Liver (tissue), 3 donors: Measurements from ENCODE around the gene KIF26A.

Source experiments
- HNF4A ChIP-seq, 2 donors: conservative IDR thresholded peaks; 2 replicates each; pipeline ENCODE4 v1.6.1; 2016; ENCODE audit warnings: antibody characterized with exemption in 2 of 2, mild to moderate bottlenecking in 2 of 2
- RAD21 ChIP-seq, 2 donors: IDR thresholded peaks; 2 replicates each; pipeline ENCODE4 v1.6.1; 2016; ENCODE audit warnings: antibody characterized with exemption in 2 of 2, mild to moderate bottlenecking in 2 of 2
- YY1 ChIP-seq: IDR thresholded peaks from 2 replicates; pipeline ENCODE4 v1.6.1; 2016; ENCODE audit warnings: antibody characterized with exemption, mild to moderate bottlenecking
- TF ChIP-seq, protein P1 (sequence below): fragments of 150-350 bp; IDR thresholded peaks from 2 replicates; pipeline ENCODE4 v1.5.1; 2017; ENCODE audit warnings: improper control_type of control experiment, low read depth, low read length; ENCODE audit not compliant: missing input control
- donor health status: healthy.
- donor health status: healthy.

DNA sequence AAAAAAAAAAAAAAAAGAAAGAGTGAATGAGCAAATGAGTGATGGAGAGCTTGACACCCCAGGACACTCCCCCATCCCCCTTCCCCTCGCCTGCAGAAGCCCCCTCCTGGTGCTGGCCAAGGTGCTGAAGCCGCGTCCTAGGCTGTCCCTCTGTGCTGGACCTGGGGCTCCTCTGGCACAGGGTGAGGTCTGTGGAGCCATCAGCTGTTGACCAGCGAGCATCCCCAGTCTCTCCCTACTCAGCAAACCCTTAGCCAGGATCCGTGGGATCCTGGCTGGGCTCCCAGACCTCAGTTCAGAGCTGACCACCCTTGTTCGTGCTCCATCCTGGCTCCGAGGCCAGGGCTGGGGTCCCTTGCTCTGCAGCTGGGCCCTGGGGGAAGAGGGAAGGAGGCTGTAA, 5.4 kb upstream of the KIF26A start:
- TF ChIP-seq, protein P1, sequence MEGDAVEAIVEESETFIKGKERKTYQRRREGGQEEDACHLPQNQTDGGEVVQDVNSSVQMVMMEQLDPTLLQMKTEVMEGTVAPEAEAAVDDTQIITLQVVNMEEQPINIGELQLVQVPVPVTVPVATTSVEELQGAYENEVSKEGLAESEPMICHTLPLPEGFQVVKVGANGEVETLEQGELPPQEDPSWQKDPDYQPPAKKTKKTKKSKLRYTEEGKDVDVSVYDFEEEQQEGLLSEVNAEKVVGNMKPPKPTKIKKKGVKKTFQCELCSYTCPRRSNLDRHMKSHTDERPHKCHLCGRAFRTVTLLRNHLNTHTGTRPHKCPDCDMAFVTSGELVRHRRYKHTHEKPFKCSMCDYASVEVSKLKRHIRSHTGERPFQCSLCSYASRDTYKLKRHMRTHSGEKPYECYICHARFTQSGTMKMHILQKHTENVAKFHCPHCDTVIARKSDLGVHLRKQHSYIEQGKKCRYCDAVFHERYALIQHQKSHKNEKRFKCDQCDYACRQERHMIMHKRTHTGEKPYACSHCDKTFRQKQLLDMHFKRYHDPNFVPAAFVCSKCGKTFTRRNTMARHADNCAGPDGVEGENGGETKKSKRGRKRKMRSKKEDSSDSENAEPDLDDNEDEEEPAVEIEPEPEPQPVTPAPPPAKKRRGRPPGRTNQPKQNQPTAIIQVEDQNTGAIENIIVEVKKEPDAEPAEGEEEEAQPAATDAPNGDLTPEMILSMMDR: no peak
- TF ChIP-seq YY1 (no peak), HNF4A (conservative IDR thresholded peaks at IDR 0.05) (no peak), RAD21 (IDR thresholded peaks at IDR 0.05) (no peak)
